M059J (cell line): ENCODE results near the gene NCF2. TPM values are rescaled to one million over a fixed set of nuclear protein-coding genes. Genes with fewer than 3 reads are reported as not detected.

Source experiments
- DNase-seq: peaks from one replicate; pipeline ENCODE4 v3.0.0-alpha.2; 2012; ENCODE audit warnings: low read depth
- total RNA-seq: library from RNA; depleted of rRNA; stranded (reverse); fragments of >200 nt; shearing (Covaris generic); gene quantifications from 2 replicates; pipeline ENCODE4 v1.2.3, GENCODE V29; 2014

The NCF2 gene
- total RNA-seq, 1 experiment from 2014 or later: 10.8 TPM

GRCh38 chr1:183612407-183612806 lies 22.1 kb upstream of the NCF2 start:
- DNase-seq: no peak

- DNase-seq: no peak
Observed at GRCh38 chr1:183611021-183611420, 20.8 kb upstream of the NCF2 start.

GRCh38 chr1:183609759-183610452 lies 19.6 kb upstream of the NCF2 start:
- peak; percentile 61 for DNase-seq

DNA sequence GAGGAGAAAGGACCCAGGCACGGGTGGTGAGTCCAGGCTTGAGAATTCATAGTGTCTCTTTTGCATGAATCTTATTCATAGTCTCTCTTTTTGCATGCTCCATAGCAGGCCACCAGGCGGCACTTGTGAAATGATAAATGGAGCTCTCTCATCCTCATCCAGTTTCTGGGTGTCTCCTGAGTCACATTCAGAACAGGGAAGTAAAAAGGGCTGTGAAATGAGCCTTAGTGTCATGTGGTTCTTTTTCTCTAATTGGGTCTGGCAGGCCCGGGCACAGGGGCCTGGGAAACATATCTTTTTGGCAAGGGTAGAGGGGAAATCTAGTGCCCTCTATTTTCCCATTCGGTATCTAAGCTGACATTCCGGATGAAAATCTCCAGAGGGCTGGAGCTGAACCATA lies 19.1 kb upstream of the NCF2 start:
- peak; percentile 72 for DNase-seq

DNA sequence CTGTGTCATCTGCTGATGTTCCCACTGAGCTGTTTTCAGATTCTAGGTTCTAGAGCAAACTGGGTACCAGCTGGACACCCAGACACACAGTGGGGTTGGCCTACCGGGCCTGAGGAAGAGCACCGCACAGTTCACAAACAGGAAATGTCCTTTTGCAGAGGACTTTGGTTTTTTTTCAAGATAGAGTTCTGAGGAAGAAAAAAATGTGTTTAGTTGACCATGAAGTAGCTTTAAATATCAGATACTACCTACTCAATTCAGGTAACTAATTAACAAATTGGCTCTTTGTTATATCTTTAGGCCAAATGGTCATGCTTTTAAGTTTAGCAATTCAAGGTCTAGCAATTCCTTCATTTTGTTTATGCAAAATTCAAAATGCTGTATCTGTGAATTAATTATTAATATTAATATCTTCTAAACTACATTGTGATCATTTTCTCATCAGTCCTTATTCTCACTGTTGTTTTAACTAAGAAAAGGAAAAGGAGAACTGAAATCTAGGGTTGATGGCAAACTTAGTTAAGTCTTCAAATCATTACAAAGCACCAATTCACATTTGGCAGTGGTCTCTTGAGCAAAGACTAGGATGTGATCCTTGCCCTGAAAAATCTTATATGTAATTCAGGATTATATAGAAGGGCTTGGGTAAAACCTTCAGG lies 17.2 kb upstream of the NCF2 start:
- no peak for DNase-seq

DNA sequence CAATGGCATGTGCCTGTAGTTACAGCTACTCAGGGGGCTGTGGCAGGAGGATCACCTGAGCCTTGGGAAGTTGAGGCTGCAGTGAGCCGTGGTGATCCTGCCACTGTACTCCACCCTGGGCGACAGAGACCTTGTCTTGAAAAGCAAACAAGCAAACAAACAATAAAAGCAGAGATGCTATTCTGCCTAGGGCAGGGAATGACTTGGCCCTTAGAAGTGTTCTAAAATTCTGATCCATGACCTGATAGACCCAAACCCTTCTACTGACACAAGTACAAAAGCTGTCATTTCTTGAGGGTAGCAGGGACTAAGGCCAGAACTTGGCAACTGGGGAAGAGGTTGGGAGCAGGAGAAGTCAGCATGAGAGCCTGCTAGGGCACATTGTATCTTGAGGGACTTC lies 15.6 kb upstream of the NCF2 start:
- DNase-seq: no peak

GRCh38 chr1:183604815-183605214 lies 14.6 kb upstream of the NCF2 start:
- no peak for DNase-seq

- DNase-seq: peak; percentile 97
Observed at GRCh38 chr1:183604038-183604808, 14.0 kb upstream of the NCF2 start.

DNA sequence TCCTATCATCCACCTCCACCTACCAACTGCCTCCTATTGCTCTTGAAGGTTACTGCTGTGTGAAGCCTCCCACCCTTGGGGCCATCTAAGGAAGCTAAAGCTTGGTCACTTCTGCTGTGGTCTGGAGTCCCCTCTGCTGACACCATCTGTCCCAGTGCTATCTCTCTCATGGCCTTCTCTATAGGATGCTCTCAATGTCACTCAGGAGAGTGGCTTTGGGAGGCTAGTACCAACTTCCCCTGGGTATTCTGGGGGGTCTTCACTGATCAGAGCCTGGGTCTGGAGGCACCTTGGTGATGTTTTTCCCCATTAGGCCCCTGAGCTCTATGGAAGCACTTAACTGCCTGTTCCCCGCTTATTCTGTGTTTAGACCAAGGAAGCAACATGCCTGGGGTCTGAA lies 12.3 kb upstream of the NCF2 start:
- DNase-seq: no peak

GRCh38 chr1:183600634-183601033 lies 10.4 kb upstream of the NCF2 start:
- no peak for DNase-seq

GRCh38 chr1:183600136-183600535 lies 9.9 kb upstream of the NCF2 start:
- DNase-seq: peak; percentile 80

- no peak for DNase-seq
Observed at GRCh38 chr1:183598386-183598785, 8.1 kb upstream of the NCF2 start.

- peak; percentile 43 for DNase-seq
Observed at GRCh38 chr1:183597656-183598347, 7.5 kb upstream of the NCF2 start.

- DNase-seq: no peak
Observed at GRCh38 chr1:183596500-183596899, 6.2 kb upstream of the NCF2 start.

DNA sequence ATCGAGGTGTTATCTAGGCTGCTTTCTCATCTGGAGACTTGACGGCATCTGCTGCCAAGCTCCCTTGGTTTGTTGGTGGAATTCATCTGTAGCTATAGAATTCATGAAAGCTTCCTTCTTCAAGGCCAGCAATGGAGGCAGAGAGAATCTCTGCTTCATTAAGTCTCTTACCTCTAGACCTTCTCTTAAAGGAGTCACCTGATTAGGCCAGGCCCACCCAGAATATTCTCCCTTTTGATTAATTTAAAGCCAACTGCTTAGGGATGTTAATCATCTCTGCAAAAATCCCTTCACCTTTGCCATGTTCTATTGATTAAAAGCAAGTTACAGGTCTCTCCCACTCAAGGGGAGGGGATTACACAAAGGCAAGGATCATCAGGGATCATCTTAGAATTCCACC lies 5.3 kb upstream of the NCF2 start:
- no peak for DNase-seq

DNA sequence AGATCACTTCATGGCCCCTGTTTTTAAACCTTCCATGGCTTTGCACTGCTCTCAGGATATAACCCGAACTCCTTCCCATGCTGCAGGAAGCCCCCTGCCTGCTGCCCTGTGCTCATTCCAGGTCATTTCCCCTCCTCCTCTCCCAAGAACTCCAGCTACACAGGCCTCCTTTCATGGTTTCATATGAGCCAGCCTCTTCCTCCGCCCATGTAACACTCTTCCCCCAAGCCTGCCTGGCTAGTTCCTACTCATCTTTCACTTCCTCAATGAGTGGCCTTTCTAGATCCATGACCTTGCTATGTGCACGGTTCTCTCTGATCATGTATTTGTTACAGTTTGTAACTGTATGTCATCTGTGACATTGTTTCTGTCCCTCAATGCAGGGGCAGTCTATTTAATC lies 3.1 kb upstream of the NCF2 start:
- DNase-seq: no peak

DNA sequence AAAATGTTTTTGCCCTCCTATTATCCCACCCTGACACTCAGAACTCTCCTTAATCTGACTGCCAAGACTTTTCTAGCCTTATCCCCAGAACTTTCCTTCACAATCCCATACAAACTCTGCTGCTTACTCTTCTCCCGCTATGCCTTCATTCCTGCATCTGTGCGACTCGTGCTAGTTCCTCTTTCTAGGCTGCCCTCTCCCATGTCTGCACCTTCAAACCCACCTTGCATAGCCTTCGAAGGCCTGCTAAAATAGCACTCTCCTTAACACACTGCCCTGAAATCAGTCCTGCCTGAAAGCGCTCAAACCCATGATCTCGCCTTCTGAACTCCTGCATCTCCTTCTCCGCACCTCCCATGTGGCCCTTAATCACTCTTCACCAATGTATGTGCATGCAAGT lies 2.5 kb upstream of the NCF2 start:
- DNase-seq: no peak

DNA sequence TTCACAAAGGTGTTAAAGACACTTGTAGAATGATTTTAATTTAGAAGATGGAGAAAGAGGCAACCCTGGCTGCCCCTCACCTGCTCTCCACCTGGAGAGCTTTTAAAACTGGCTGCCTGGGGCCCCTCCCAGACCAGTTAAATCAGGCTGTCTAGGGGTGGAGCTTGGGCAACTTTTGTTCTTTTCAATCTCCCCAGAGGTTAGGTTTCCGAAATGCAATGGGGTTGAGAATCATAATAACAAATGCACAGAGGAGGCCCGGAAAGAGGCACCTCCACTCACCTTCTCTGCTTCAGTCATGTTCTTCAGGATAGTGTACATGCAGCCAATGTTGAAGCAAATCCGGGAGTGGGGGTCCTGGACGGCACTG lies 400 bp downstream of the NCF2 start:
- DNase-seq: no peak

DNA sequence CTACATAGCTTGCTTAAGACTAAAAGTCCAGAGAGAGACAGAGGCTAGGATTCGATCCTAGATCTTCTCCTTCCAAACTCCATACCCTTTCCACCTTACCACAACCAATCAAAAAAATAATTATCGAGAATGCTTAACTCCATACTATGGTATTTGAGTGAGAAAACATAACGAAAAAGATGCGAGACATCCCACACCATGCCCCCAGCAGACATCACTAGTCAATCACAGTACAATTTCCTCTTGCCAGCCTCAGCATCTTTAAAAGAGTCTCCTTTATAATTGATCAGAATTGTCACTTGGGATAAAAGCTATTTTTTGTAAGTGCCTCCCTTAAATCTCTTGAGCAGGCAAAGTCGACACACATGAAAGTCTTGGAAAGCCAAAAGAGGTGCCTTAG lies 875 bp downstream of the NCF2 start:
- DNase-seq: no peak

DNA sequence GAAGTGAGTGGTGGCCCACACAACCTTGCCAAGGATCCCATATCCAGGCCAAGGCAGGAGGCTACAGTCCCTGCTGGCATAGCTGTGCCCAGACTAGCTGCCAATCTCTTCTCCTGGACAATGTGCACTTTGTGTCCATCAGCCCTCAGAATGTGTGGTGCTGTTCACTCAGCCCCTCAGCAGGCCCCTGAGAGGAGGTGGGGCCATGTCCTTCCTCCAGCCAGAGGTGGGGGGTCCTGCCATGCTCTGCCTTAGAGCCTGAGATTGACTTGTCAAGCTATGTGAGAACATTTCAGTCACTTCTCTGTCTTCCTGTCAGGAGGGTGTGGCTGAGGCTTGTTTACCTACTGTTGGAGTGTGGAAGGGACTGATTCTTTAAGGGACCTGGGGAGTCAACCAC lies 1.4 kb downstream of the NCF2 start:
- DNase-seq: no peak

GRCh38 chr1:183586926-183587325 lies 3.3 kb downstream of the NCF2 start:
- DNase-seq: no peak

DNA sequence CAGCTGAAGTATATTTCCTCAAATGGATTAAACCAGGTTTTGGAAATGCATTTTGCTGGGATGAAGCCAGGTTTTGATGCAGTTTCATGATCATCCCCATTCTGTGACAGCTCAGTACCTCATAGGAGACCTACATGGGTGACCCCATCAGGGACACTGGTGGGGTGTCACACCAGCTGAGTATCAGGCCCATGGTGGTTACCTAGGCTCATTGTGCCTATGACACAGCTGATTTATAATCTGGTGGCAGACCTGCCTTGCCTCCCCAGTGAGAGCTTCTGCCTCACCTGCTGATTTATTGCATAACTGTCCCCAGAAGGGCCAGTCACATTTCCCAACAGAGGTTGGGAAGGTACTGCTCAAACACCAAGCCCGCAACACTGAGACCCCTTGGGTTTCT lies 3.8 kb downstream of the NCF2 start:
- DNase-seq: no peak
